ENCODE data around the gene ADAT3.

The ADAT3 gene

DNA sequence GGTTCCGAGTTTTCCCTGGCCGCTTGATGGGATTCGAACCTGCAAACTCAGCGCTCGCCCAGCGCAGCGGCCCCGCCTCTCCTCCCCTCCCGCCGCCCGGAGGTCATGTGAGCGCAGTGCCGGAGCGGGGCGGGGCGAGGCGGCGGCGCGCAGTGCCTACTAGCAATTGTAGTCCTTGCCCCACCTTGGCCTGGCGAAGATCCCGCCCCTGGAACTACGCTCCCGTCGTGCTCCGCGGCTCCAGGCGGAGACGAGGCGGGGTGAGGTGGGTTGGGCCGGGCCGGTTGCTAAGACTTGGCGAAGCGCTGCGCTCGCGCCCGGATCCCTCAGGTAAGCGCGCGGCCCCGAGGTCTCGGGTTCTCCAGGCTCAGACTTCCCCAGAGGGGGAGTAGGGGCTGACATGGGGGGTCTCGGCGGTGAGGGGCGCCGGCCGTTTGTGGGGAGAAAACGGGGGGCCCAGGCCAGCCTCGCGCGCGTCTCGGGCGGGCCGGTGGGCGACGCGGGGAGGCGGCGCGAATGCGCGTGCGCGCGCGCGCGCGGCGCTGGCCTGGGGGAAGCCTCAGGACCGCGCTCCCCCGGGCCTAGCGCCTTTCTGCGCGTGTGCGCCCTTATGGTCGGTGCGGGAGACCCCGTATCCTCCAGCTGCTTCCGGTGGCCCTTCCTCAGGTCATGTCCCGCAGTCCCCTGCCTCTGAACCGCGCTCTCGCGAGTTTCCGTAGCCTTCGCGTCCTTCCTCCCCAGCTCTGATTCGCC is at the start of gene ADAT3, which contains the start of gene SCAMP4:
Gene ADAT3 (plus strand): TSS at position 290 of the 753 bp plus-strand sequence. CDS start 6,649 bp downstream, outside the sequence.
Gene SCAMP4 (plus strand): TSS at position 290 of the 753 bp plus-strand sequence. CDS start 9,621 bp downstream, outside the sequence.
- DNase-seq (ENCODE audit: low read depth) = peak; percentile 98

DNA sequence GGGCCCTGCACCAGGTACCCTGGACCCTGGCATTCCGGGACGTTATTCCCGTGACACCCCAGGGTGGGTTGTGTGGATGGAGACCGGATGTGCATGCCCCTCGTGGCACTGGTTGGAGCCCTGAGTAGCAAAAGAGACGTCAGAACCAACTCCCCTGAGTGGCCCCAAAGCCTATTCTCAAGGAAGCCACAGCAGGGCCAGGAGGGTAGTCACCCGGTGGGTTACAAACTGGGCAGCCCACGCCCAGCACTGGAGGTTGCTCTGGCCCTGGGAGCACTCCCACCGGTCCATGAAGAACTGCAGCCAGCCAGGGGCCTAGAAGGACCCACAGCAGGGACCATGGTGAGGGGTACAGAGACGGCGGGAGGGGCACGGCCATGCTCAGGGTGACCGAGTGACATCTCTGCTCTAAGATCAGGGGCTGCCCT is 49.4 kb upstream of the ADAT3 start:
- no peak for DNase-seq (ENCODE audit: low read depth)

- DNase-seq (ENCODE audit: low read depth) = no peak
These were observed 48.9 kb upstream of the ADAT3 start for GRCh38 chr19:1856345-1856697.

- peak; percentile 47 for DNase-seq (ENCODE audit: low read depth)
These were observed 48.2 kb upstream of the ADAT3 start for GRCh38 chr19:1856698-1857603.

DNA sequence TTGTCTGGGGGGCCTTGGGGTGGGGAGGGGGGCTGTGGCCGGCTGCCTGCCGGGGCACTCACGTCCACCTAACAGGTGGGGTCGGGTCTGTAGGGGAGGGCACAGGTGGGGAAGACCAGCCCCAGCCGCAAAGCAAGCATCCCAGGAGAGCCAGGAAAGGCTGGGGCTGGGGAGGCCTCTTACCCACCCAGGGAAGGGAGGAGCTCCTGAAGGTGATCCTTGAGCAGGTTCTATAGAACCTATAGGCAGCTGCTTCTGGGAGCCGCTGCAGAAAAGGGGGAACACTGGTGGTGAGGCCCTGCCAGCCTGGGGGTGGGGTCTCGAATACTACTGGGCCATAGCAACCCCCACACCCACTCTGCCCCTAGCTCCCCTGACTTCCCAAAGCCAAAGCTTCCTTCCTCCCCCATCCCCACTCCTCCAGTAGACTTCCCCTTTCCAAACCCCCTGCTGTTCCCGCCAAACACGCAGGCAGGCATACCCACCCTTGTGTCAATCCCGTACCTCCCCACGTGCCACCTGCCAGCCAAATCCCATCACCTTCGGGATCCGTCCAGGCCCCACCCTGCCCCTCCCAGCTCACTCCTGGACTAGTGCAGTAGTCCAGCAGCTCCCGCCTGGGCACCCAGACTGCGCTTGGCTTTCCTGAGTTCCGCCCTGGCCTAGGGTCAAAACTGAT is 47.4 kb upstream of the ADAT3 start:
- DNase-seq (ENCODE audit: low read depth) = no peak

GRCh38 chr19:1858412-1859081 is 46.7 kb upstream of the ADAT3 start:
- DNase-seq (ENCODE audit: low read depth) = no peak

GRCh38 chr19:1859331-1859781 is 45.8 kb upstream of the ADAT3 start:
- no peak for DNase-seq (ENCODE audit: low read depth)

DNA sequence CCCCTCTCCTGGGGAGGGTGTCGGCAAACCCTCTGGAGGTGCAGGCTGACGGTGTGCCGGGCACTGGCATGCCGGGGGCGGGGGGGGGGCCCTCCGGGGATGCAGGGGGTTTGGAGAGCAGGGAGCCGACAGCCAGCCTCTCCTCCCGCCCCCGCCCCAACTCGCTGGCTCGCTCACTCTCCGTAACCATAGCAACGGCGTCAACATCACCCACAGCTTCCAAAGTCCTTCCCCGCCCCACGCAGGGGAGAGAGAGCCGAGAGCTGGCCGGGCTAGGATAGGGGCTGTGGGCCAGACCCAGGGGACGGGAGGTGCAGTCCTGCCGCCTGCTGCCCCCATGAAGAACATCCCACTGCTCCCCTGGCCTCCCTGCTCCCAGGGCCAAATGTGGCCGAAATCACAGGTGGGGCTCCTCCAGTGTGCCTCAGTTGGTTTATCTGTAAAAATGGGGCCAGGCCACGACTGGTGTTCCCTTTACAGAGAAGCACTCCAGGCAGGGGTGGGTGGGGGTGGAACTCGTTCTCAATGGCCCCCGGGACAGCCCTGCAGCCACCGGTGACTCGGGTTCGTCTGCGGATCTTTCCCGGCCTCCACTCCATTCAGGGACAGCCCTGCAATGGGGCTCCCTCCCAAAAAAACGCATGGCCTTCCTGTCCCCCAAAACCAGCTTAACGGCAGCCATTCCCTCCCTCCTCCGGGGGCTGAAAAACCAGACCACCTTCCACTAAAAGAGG is 45.0 kb upstream of the ADAT3 start:
- DNase-seq (ENCODE audit: low read depth) = peak; percentile 44

DNA sequence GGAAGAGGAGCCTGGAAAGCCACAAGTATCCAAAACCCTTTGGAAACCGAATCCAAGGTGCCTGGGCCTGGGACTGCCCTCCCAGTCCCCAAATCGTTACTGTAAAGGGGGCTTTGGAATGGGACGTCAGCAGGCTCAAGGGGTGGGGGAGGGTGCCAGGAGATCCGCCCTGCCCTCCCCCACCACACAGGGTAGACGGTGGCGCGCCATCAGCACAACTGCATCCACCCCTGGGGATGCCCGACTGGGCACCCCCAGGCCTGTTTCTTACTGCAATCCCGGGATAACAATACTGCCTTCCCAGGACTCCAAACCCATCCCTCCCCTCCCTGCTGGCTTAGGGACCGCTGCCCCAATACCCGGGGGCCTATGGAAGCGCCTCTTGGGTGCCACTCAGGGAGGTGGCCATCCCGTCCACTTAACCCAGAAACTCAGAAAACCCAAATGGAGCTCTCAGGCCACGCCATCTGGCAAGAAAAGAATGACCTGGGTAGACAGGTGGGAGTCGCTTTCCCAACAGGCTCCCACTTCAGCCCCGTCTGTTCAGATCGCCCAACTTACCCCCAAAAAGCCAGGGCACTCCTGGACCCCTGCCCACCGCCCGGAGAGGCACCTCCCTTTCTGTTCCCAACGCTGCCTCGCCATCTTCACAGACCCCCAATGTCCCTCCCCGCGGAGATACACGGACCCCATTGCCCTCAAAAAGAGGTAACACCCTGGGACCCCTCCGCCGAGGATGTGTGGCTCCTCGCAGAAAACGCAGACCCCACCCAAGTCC is 44.2 kb upstream of the ADAT3 start:
- DNase-seq (ENCODE audit: low read depth) = no peak

GRCh38 chr19:1861599-1862031 is 43.6 kb upstream of the ADAT3 start:
- DNase-seq (ENCODE audit: low read depth) = no peak

DNA sequence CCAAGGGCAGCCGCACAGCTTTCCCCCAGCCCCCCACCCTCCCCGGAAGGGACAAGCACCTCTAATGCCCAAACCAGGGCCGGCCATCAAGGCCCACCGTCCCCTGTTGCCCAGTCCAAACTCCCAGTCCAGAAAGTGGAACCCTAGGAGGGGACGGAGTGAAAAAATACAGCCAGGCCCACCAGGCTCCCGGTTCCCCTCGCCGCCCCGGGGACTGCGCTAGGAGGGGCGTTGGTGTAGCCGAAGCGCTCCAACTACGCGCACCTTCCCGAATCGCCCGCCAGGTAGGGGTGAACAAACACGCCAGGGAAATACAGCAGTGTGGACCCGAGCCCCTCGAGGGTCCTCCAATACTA is 43.2 kb upstream of the ADAT3 start:
- DNase-seq (ENCODE audit: low read depth) = no peak

GRCh38 chr19:1862424-1863327 is 42.5 kb upstream of the ADAT3 start:
- DNase-seq (ENCODE audit: low read depth) = no peak

DNA sequence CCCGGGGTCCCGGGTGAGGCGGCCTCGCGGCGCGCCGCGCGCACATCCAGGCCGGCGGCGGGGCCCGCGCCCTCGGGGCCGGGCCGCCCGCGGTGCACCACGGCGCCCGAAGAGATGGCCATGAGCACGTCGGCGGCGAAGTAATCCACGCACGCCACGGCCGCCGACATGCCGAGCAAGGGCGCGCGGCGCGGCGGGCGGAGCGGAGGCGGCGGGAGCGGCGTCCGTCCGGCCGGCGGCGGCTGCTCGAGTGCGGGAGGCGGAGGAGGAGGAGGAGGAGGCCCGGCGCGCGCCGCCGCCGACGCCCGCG is 41.9 kb upstream of the ADAT3 start, which contains the start of gene KLF16:
Gene KLF16 (minus strand): TSS at position 252 of the 310 bp plus-strand sequence. CDS start 82 bp downstream, at position 170.
- DNase-seq (ENCODE audit: low read depth) = no peak

- peak; percentile 88 for DNase-seq (ENCODE audit: low read depth)
These were observed 41.3 kb upstream of the ADAT3 start for GRCh38 chr19:1863638-1864479.

- no peak for DNase-seq (ENCODE audit: low read depth)
These were observed 40.6 kb upstream of the ADAT3 start for GRCh38 chr19:1864480-1865171.

DNA sequence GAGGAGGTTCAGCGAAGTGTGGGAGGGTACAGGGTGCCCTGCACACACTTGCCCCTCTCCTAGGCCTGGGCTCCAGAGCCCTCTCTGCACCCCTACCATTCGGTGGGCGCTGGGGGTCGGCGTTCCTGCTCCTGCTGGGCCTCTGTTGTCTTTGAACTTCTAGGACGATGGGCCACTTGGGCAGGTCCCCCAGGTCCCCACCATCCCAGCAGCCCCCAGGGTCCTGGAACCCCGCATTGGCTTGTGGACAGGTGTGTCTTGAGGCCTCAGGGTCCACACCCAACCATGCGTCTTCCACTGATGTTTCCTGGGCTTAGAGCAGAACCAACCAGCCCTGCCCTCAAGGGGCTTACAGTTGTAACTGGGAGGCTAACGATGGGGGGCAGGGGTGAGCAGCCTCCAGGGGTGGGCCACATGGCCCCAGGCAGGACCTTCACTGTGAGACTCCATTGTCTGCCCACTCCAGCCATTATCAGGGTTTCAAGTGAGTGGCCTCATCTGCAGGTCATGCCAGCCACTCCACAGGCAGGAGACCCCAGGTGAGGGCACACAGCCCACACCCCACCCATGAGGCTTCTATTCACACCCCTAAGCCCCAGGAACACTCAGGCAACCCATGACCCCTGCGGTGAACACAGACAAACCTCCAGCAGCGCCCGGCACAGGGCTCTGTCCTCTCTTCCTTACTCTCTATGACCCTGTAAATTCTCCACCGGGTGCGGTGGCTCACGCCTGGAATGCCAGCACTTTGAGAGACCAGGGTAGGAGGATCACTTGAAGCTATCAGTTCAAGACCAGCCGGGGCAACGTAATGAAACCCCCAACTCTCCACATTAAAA is 39.8 kb upstream of the ADAT3 start:
- DNase-seq (ENCODE audit: low read depth) = no peak

All from GM04504 (cell line).